Spleen (tissue), 11 donors: ENCODE results near the gene FBXO40. TPM values are rescaled to one million over a fixed set of nuclear protein-coding genes. Genes with fewer than 3 reads are reported as not detected.

Experiments used
- DNase-seq: peaks from one replicate; pipeline ENCODE4 v3.0.0-alpha.2; 2020
- H3K27ac ChIP-seq, 8 donors: fragments of 200-600 bp; sonication (generic) in 7 of 8; 1 replicate in 4 of 8; 2 replicates in 4 of 8; pipeline versions ENCODE4 v1.5.0 to v1.8.0; 2016 to 2021; ENCODE audit warnings: inconsistent platforms in 4 of 8, mild to moderate bottlenecking in 4 of 8, moderate library complexity in 1 of 8
- H3K27me3 ChIP-seq, 7 donors: fragments of 200-600 bp; sonication (generic) in 6 of 7; replicated peaks in 1 of 7; 1 replicate in 4 of 7; 2 replicates in 3 of 7; pipeline versions ENCODE4 v1.5.0 to v1.8.0; 2016 to 2021; ENCODE audit warnings: inconsistent platforms in 3 of 7, mild to moderate bottlenecking in 1 of 7
- H3K36me3 ChIP-seq, 6 donors: fragments of 200-600 bp; sonication (generic) in 5 of 6; 1 replicate in 4 of 6; 2 replicates in 2 of 6; pipeline versions ENCODE4 v1.5.0 to v1.8.0; 2016 to 2021; ENCODE audit warnings: inconsistent platforms in 2 of 6
- H3K4me1 ChIP-seq, 6 donors: fragments of 200-600 bp; sonication (generic) in 5 of 6; 1 replicate in 3 of 6; 2 replicates in 3 of 6; pipeline versions ENCODE4 v1.5.0 to v1.8.0; 2016 to 2021; ENCODE audit warnings: inconsistent platforms in 3 of 6
- H3K4me3 ChIP-seq, 8 donors: fragments of 200-600 bp; sonication (generic) in 7 of 8; 1 replicate in 4 of 8; 2 replicates in 4 of 8; pipeline versions ENCODE4 v1.5.0 to v1.8.0; 2016 to 2021; ENCODE audit warnings: inconsistent platforms in 4 of 8, mild to moderate bottlenecking in 4 of 8, moderate library complexity in 2 of 8
- H3K9me3 ChIP-seq, 8 donors: fragments of 200-600 bp; sonication (generic) in 7 of 8; 1 replicate in 4 of 8; 2 replicates in 4 of 8; pipeline versions ENCODE4 v1.5.0 to v1.8.0; 2016 to 2021; ENCODE audit warnings: inconsistent platforms in 4 of 8
- CTCF ChIP-seq, 11 experiments: fragments of 200-600 bp in 7 of 11; fragments of 450-650 bp in 4 of 11; sonication (generic) in 4 of 11; IDR thresholded peaks in 8 of 11; conservative IDR thresholded peaks in 3 of 11; 1 replicate in 7 of 11; 2 replicates in 4 of 11; pipeline versions ENCODE4 v1.4.0 to v1.8.0; 2016 to 2021; ENCODE audit warnings: antibody characterized with exemption in 11 of 11, inconsistent platforms in 4 of 11, mild to moderate bottlenecking in 1 of 11
- POLR2A ChIP-seq, 3 donors: fragments of 450-650 bp; IDR thresholded peaks; one replicate each; pipeline ENCODE4 v1.5.1; 2017; ENCODE audit warnings: antibody characterized with exemption in 3 of 3, mild to moderate bottlenecking in 1 of 3
- POLR2AphosphoS5 ChIP-seq, 3 donors: sonication (generic); formaldehyde crosslinking; IDR thresholded peaks; one replicate each; pipeline ENCODE4 v1.5.1; 2017; ENCODE audit warnings: antibody characterized with exemption in 3 of 3
- WGBS, 5 donors: extraction: QIAGEN DNeasy Blood & Tissue Kit in 3 of 5; methylation state at CpG; one replicate each; pipeline versions ENCODE4 v1.1.5 to v1.1.7; 2013 to 2018; 5-methylcytosine and 5-hydroxymethylcytosine counted together
- intact Hi-C: fragments of 100-400 bp; cut with DNase I; formaldehyde crosslinking; loops from one replicate; pipeline ENCODE4 v1.15.0; 2023; ENCODE audit warnings: low total_unique reads
- polyA plus RNA-seq, 3 donors: library from polyadenylated mRNA; stranded (reverse); fragments of 200-250 nt; gene quantifications; one replicate each; pipeline ENCODE4 v1.2.1, GENCODE V29; 2013
- total RNA-seq, 7 donors: library from RNA; depleted of rRNA in 3 of 7; stranded (reverse); fragments of >200 nt in 3 of 7; fragmentation: NEBNext Ultra II Directional in 4 of 7; extraction: Animal tissue kit (Norgen Biotek cat#: 25700) in 4 of 7; gene quantifications; one replicate each; pipeline versions ENCODE4 v1.1.0 to v1.2.1, GENCODE V29; 2016 to 2021
- donor health status: healthy with polysubstance abuse.
- donor health status: DM: no; HTN: no; CAD: no; lungs with moderate emphysema.
- donor health status: DM: no; HTN: no; CAD: no.
- donor health status: Bipolar disorder and iron deficiency.
- donor health status: healthy.
- donor health status: DM: no; HTN: no; CAD: no.
- donor health status: DM: yes; HTN: yes; CAD: no.

FBXO40 gene
- total and polyA plus RNA-seq, 10 donors, result not detected

GRCh38 chr3:121649645-121650044, 56.5 kb downstream of the FBXO40 start:
- peaks cover 0 to 91% (median 47%) of the 10 kb centered on the region in 6 donors for H3K36me3 ChIP-seq
- no peaks in the 10 kb centered on the region for H3K9me3 ChIP-seq
- no peaks in the 10 kb centered on the region for H3K27me3 ChIP-seq
- DNase-seq, result no peak
- H3K27ac ChIP-seq, result peak overlapping the region in 4 of 8 donors; percentile 24 to 64 (median 50)
- TF ChIP-seq POLR2AphosphoS5 (IDR thresholded peaks at IDR 0.05) (no peak), CTCF (IDR thresholded peaks at IDR 0.05 in 8 of 11, conservative IDR thresholded peaks at IDR 0.05 in 3 of 11) (no peak), POLR2A (IDR thresholded peaks at IDR 0.05) (no peak)
- no peak overlapping the region for H3K4me3 ChIP-seq
- H3K4me1 ChIP-seq, result peaks cover 0 to 75% (median 42%) of the 10 kb centered on the region in 6 donors
- intact Hi-C loops, result no loop called here

- no peak for TF ChIP-seq POLR2A (IDR thresholded peaks at IDR 0.05)
- no peak for TF ChIP-seq POLR2AphosphoS5 (IDR thresholded peaks at IDR 0.05)
- TF ChIP-seq CTCF (IDR thresholded peaks at IDR 0.05 in 8 of 11, conservative IDR thresholded peaks at IDR 0.05 in 3 of 11), result no peak
- H3K27me3 ChIP-seq, result no peaks in the 10 kb centered on the region
Measured at GRCh38 chr3:121651684-121652083, 58.5 kb downstream of the FBXO40 start.

GRCh38 chr3:121654493-121655385, 61.6 kb downstream of the FBXO40 start:
- intact Hi-C loops, result no loop called here
- H3K36me3 ChIP-seq, result peaks cover 0 to 96% (median 52%) of the 10 kb centered on the region in 6 donors
- WGBS, 5 donors, result 50 to 64% (median 61%) methylated on average over 6 of the region's 6 CpGs
- H3K27ac ChIP-seq, result peak overlapping the region in 7 of 8 donors; percentile 18 to 83 (median 73)
- no peaks in the 10 kb centered on the region for H3K9me3 ChIP-seq
- DNase-seq, result no peak
- H3K27me3 ChIP-seq, result no peaks in the 10 kb centered on the region
- TF ChIP-seq CTCF (IDR thresholded peaks at IDR 0.05 in 8 of 11, conservative IDR thresholded peaks at IDR 0.05 in 3 of 11) (no peak), POLR2A (IDR thresholded peaks at IDR 0.05) (no peak), POLR2AphosphoS5 (IDR thresholded peaks at IDR 0.05) (no peak)
- peaks cover 22 to 100% (median 73%) of the 10 kb centered on the region in 6 donors for H3K4me1 ChIP-seq
- H3K4me3 ChIP-seq, result peak overlapping the region in 1 of 8 donors; percentile 40

More at GRCh38 chr3:121651684-121652083, 58.5 kb downstream of the FBXO40 start:
- Histone ChIP-seq H3K36me3 (peaks cover 0 to 100% (median 49%) of the 10 kb centered on the region in 6 donors), H3K4me1 (peaks cover 5 to 95% (median 48%) of the 10 kb centered on the region in 6 donors), H3K9me3 (no peaks in the 10 kb centered on the region), H3K27ac (peak overlapping the region in 2 of 8 donors; percentile 19 to 39), H3K4me3 (peak overlapping the region in 1 of 8 donors; percentile 4)
- intact Hi-C loops, result no loop called here
- DNase-seq, result no peak
